Retinal pigment epithelial cell (primary cell): Measurements from ENCODE around the gene TMPRSS3.

ENCODE experiments used
- DNase-seq: peaks from one replicate; pipeline ENCODE4 v3.0.0-alpha.2; 2010; ENCODE audit warnings: low read depth
- H3K4me3 ChIP-seq: 2 replicates; pipeline ENCODE4 v1.5.1; 2011; ENCODE audit warnings: mild to moderate bottlenecking, low read length, control low read depth, moderate library complexity
- TF ChIP-seq, protein P1 (sequence below): conservative IDR thresholded peaks from 2 replicates; pipeline ENCODE4 v1.5.1; 2011; ENCODE audit warnings: low read depth, low read length, control low read depth, inconsistent platforms

The TMPRSS3 gene

DNA sequence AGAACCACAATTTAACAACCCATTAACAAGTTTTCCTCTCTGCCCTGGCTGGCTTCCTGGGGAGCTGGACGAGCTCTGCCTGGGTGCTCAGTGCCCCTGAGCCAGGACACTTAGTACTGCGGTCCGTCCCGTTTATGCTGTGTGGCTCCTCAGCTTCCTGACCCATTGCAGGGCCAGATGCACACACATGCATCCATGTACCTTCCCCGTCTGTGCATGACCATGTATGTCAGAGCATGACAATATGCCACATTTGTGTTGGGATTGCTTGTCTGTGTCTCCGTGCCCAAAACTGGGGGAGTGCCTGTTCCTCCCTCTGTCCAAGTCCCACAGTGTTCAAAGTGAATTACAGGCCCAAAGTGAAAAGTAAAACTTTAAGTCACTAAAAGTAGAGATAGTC, 71.0 kb downstream of the TMPRSS3 start:
- DNase-seq: no peak
- TF ChIP-seq, protein P1, sequence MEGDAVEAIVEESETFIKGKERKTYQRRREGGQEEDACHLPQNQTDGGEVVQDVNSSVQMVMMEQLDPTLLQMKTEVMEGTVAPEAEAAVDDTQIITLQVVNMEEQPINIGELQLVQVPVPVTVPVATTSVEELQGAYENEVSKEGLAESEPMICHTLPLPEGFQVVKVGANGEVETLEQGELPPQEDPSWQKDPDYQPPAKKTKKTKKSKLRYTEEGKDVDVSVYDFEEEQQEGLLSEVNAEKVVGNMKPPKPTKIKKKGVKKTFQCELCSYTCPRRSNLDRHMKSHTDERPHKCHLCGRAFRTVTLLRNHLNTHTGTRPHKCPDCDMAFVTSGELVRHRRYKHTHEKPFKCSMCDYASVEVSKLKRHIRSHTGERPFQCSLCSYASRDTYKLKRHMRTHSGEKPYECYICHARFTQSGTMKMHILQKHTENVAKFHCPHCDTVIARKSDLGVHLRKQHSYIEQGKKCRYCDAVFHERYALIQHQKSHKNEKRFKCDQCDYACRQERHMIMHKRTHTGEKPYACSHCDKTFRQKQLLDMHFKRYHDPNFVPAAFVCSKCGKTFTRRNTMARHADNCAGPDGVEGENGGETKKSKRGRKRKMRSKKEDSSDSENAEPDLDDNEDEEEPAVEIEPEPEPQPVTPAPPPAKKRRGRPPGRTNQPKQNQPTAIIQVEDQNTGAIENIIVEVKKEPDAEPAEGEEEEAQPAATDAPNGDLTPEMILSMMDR: no peak
- H3K4me3 ChIP-seq: no peak overlapping the region
